GM18508 (cell line): ENCODE results near the gene COL27A1.

ENCODE experiments used
- ATAC-seq: cut with Tn5 transposase; IDR thresholded peaks from one replicate; pipeline ENCODE4 v1.9.1; 2021; ENCODE audit warnings: moderate number of reproducible peaks; ENCODE audit not compliant: insufficient read depth, unreplicated experiment

The COL27A1 gene

GRCh38 chr9:114198249-114199040 is 43.1 kb downstream of the COL27A1 start:
- no peak for ATAC-seq

GRCh38 chr9:114200721-114201300 is 45.5 kb downstream of the COL27A1 start:
- ATAC-seq = no peak

- ATAC-seq = no peak
Measured at GRCh38 chr9:114202396-114202795, 47.1 kb downstream of the COL27A1 start.

- no peak for ATAC-seq
Measured at GRCh38 chr9:114202849-114203248, 47.5 kb downstream of the COL27A1 start.

- no peak for ATAC-seq
Measured at GRCh38 chr9:114203410-114204140, 48.2 kb downstream of the COL27A1 start.

GRCh38 chr9:114204265-114204664 is 48.9 kb downstream of the COL27A1 start:
- no peak for ATAC-seq

GRCh38 chr9:114205171-114206015 is 50.1 kb downstream of the COL27A1 start:
- no peak for ATAC-seq

- ATAC-seq = no peak
Measured at GRCh38 chr9:114206221-114206789, 51.0 kb downstream of the COL27A1 start.

GRCh38 chr9:114207034-114207810 is 51.9 kb downstream of the COL27A1 start:
- no peak for ATAC-seq

GRCh38 chr9:114207845-114208244 is 52.5 kb downstream of the COL27A1 start:
- ATAC-seq = no peak

GRCh38 chr9:114209151-114209550 is 53.8 kb downstream of the COL27A1 start:
- no peak for ATAC-seq

- no peak for ATAC-seq
Measured at GRCh38 chr9:114210136-114210535, 54.8 kb downstream of the COL27A1 start.

GRCh38 chr9:114210691-114211276 is 55.4 kb downstream of the COL27A1 start:
- no peak for ATAC-seq

- ATAC-seq = no peak
Measured at GRCh38 chr9:114212826-114213225, 57.5 kb downstream of the COL27A1 start.

GRCh38 chr9:114213566-114213965 is 58.2 kb downstream of the COL27A1 start:
- ATAC-seq = no peak

GRCh38 chr9:114214181-114214580 is 58.8 kb downstream of the COL27A1 start:
- ATAC-seq = no peak

GRCh38 chr9:114214686-114215414 is 59.5 kb downstream of the COL27A1 start:
- no peak for ATAC-seq

- ATAC-seq = no peak
Measured at GRCh38 chr9:114216081-114216480, 60.7 kb downstream of the COL27A1 start.
